Loucy (cell line): ENCODE measurements around the gene CCDC177.

Source experiments
- CTCF ChIP-seq: fragments of 200-600 bp; sonication (generic); conservative IDR thresholded peaks from 2 replicates; pipeline ENCODE4 v1.5.1; 2014; ENCODE audit warnings: mild to moderate bottlenecking, antibody characterized with exemption, low read length
- EZH2phosphoT487 ChIP-seq: fragments of 200-600 bp; IDR thresholded peaks from 2 replicates; pipeline ENCODE4 v1.6.1; 2018; ENCODE audit warnings: antibody characterized with exemption, mild to moderate bottlenecking, moderate library complexity, borderline replicate concordance

- TF ChIP-seq CTCF (peak; percentile 44), EZH2phosphoT487 (no peak)
Observed at GRCh38 chr14:69535230-69535848, 39.3 kb downstream of the CCDC177 start.
